ENCODE results near the gene LRRC41.

GRCh38 chr1:46242918-46243317, 60.5 kb downstream of the LRRC41 start:
- TF ChIP-seq, protein P1, sequence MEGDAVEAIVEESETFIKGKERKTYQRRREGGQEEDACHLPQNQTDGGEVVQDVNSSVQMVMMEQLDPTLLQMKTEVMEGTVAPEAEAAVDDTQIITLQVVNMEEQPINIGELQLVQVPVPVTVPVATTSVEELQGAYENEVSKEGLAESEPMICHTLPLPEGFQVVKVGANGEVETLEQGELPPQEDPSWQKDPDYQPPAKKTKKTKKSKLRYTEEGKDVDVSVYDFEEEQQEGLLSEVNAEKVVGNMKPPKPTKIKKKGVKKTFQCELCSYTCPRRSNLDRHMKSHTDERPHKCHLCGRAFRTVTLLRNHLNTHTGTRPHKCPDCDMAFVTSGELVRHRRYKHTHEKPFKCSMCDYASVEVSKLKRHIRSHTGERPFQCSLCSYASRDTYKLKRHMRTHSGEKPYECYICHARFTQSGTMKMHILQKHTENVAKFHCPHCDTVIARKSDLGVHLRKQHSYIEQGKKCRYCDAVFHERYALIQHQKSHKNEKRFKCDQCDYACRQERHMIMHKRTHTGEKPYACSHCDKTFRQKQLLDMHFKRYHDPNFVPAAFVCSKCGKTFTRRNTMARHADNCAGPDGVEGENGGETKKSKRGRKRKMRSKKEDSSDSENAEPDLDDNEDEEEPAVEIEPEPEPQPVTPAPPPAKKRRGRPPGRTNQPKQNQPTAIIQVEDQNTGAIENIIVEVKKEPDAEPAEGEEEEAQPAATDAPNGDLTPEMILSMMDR (IDR thresholded peaks at IDR 0.05) = no peak
- no peak for TF ChIP-seq POLR2A (IDR thresholded peaks at IDR 0.05)
